Small intestine (tissue), 16 donors: ENCODE results near the gene IL31RA. TPM values are rescaled to one million over a fixed set of nuclear protein-coding genes. Genes with fewer than 3 reads are reported as not detected.
"Not testable (repeated sequence)": the region's sequence is repeated elsewhere in the genome, so short reads cannot be mapped to it uniquely, and the experiment has no call there.

ENCODE experiments used
- DNase-seq, 2 donors: peaks; one replicate each; pipeline versions ENCODE4 v3.0.0 to v3.0.0-alpha.2; 2013
- FAIRE-seq: peaks from 2 replicates; lab custom pipeline; 2012; peaks lifted over from hg19 to GRCh38; lab: Jason Lieb, UNC
- H3K27ac ChIP-seq, 3 donors: one replicate each; pipeline ENCODE4 v1.5.1; 2013; ENCODE audit warnings: low read length in 2 of 3, mild to moderate bottlenecking in 2 of 3, control low read depth in 1 of 3, inconsistent platforms in 1 of 3, low read depth in 1 of 3, moderate library complexity in 1 of 3
- H3K27me3 ChIP-seq, 3 donors: one replicate each; pipeline ENCODE4 v1.6.1; 2013; ENCODE audit warnings: low read length in 3 of 3, inconsistent platforms in 1 of 3; ENCODE audit not compliant: control insufficient read depth in 3 of 3, insufficient read depth in 3 of 3
- H3K36me3 ChIP-seq, 3 donors: one replicate each; pipeline ENCODE4 v1.6.1; 2013; ENCODE audit warnings: low read length in 3 of 3, inconsistent platforms in 1 of 3, low read depth in 1 of 3, mild to moderate bottlenecking in 1 of 3, moderate library complexity in 1 of 3; ENCODE audit not compliant: control insufficient read depth in 3 of 3, insufficient read depth in 2 of 3
- H3K4me1 ChIP-seq, 3 donors: one replicate each; pipeline ENCODE4 v1.6.1; 2013; ENCODE audit warnings: low read length in 2 of 3, inconsistent platforms in 1 of 3, low read depth in 1 of 3, mild to moderate bottlenecking in 1 of 3, moderate library complexity in 1 of 3; ENCODE audit not compliant: control insufficient read depth in 3 of 3, insufficient read depth in 2 of 3
- H3K4me3 ChIP-seq, 3 donors: one replicate each; pipeline ENCODE4 v1.5.1; 2013; ENCODE audit warnings: low read length in 3 of 3, control low read depth in 1 of 3, inconsistent platforms in 1 of 3, low read depth in 1 of 3, mild to moderate bottlenecking in 1 of 3, moderate library complexity in 1 of 3
- H3K9me3 ChIP-seq, 2 donors: one replicate each; pipeline ENCODE4 v1.6.1; 2013; ENCODE audit warnings: low read depth in 1 of 2, low read length in 1 of 2; ENCODE audit not compliant: control insufficient read depth in 2 of 2, insufficient read depth in 1 of 2
- WGBS, 3 donors: extraction: QIAGEN DNeasy Blood & Tissue Kit; methylation state at CpG; one replicate each; pipeline ENCODE4 v1.1.7; 2013; 5-methylcytosine and 5-hydroxymethylcytosine counted together
- long read RNA-seq, 10 donors: transcript quantifications; one replicate each; lab custom pipeline, GENCODE V29; 2026
- polyA plus RNA-seq, 4 donors: library from polyadenylated mRNA; stranded (reverse) in 3 of 4; unstranded in 1 of 4; fragments of 200-250 nt in 3 of 4; fragments of 120-200 nt in 1 of 4; gene quantifications; one replicate each; pipeline versions ENCODE4 v1.2.1 to v1.2.3, GENCODE V29; 2013
- donor health status: healthy with polysubstance abuse.
- donor health status: control.
- donor health status: control.
- donor health status: Bipolar disorder and iron deficiency.
- donor health status: healthy.

Gene IL31RA
- polyA plus RNA-seq: under 1 TPM in 2 of 4 donors, not detected in 2; 0.04 TPM
- long read RNA-seq, donor 1: 0 reads
- long read RNA-seq, donor 2: 0 reads
- long read RNA-seq, donor 3: 0 reads
- long read RNA-seq, donor 4: 0 reads
- long read RNA-seq, donor 5: 0 reads
- long read RNA-seq, donor 6: 0 reads
- long read RNA-seq, donor 7: 0 reads
- long read RNA-seq, donor 8: 0 reads
- long read RNA-seq, donor 9: 0 reads
- long read RNA-seq, donor 10, partial matches to known transcripts: 201 of 201 reads
- long read RNA-seq, donor 10, other reads (novel, unspliced or antisense): 0 of 201 reads

DNA sequence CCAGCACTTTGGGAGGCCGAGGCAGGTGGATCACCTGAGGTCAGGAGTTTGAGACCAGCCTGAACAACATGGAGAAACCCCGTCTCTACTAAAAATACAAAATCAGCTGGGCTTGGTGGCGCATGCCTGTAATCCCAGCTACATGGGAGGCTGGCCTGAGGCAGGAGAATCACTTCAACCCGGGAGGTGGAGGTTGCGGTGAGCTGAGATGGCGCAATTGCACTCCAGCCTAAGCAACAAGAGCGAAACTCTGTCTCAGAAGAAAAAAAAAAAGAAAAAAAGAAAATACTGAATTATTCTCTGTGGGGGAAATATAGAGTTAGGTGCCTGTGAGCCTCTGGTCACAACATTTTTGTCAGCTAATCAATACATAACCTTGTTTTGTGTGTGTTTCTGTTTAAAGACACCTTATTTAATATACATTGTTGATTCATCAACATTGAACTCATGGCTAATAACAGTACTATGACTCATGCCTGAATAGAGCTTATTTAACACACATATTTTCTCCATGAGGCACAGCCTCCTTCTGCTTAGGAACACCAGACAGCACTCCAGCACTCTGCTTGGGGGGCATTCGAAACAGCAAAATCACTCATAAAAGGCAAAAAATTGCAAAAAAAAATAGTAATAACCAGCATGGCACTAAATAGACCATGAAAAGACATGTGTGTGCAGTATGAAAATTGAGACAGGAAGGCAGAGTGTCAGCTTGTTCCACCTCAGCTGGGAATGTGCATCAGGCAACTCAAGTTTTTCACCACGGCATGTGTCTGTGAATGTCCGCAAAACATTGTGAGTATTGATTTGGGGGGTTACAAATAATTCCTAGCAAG lies at the start of gene IL31RA:
TSS of gene IL31RA (plus strand) at position 519 of the 836 bp plus-strand sequence. CDS start at position 733, 214 bp downstream.
- Histone ChIP-seq H3K27ac (no peak within 1 kb of the TSS), H3K4me3 (no peak within 1 kb of the TSS), H3K36me3 (no peaks in the 10 kb centered on the region), H3K9me3 (no peaks in the 10 kb centered on the region), H3K4me1 (no peaks in the 10 kb centered on the region), H3K27me3 (peaks cover 0 to 4% (median 0%) of the 10 kb centered on the region in 3 donors)
- no peak for DNase-seq
- 88 to 92% (median 91%) methylated on average over 10 of the region's 10 CpGs for WGBS, 3 donors
- no peak for FAIRE-seq

DNA sequence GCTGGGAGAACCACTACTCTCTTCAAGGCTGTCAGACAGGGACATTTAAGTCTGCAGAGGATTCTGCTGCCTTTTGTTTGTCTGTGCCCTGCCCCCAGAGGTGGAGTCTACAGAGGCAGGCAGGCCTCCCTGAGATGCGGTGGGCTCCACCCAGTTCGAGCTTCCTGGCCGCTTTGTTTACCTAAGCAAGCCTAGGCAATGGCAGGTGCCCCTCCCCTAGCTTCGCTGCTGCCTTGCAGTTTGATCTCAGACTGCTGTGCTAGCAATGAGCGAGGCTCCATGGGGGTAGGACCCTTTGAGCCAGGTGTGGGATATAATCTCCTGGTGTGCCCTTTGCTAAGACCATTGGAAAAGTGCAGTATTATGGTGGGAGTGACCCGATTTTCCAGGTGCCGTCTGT lies 42.3 kb upstream of the IL31RA start:
- not testable (repeated sequence) for H3K4me3 ChIP-seq, H3K27me3 ChIP-seq, H3K4me1 ChIP-seq, DNase-seq, H3K27ac ChIP-seq, H3K36me3 ChIP-seq, FAIRE-seq, H3K9me3 ChIP-seq
- 72 to 82% (median 75%) methylated on average over 7 of the region's 7 CpGs for WGBS, 3 donors

- not testable (repeated sequence) for H3K27ac ChIP-seq, FAIRE-seq, H3K27me3 ChIP-seq, H3K4me1 ChIP-seq, H3K36me3 ChIP-seq, DNase-seq, H3K4me3 ChIP-seq, H3K9me3 ChIP-seq
- WGBS, 3 donors: 68 to 76% (median 71%) methylated on average over 4 of the region's 4 CpGs
These were observed 35.2 kb upstream of the IL31RA start for GRCh38 chr5:55815939-55816338.

GRCh38 chr5:55816342-55816741 lies 34.8 kb upstream of the IL31RA start:
- Histone ChIP-seq H3K27ac (no peak overlapping the region), H3K27me3 (peaks cover 0 to 12% (median 0%) of the 10 kb centered on the region in 3 donors), H3K4me3 (no peak overlapping the region), H3K36me3 (no peaks in the 10 kb centered on the region), H3K4me1 (no peaks in the 10 kb centered on the region), H3K9me3 (no peaks in the 10 kb centered on the region)
- DNase-seq (no peak), FAIRE-seq (no peak)

GRCh38 chr5:55817030-55817429 lies 34.1 kb upstream of the IL31RA start:
- no peak for FAIRE-seq
- Histone ChIP-seq H3K9me3 (no peaks in the 10 kb centered on the region), H3K4me1 (peaks cover 0 to 3% (median 0%) of the 10 kb centered on the region in 3 donors), H3K36me3 (no peaks in the 10 kb centered on the region), H3K4me3 (no peak overlapping the region), H3K27me3 (peaks cover 0 to 19% (median 3%) of the 10 kb centered on the region in 3 donors), H3K27ac (no peak overlapping the region)
- DNase-seq: no peak
- 62 to 68% (median 65%) methylated on average over 2 of the region's 2 CpGs for WGBS, 3 donors

DNA sequence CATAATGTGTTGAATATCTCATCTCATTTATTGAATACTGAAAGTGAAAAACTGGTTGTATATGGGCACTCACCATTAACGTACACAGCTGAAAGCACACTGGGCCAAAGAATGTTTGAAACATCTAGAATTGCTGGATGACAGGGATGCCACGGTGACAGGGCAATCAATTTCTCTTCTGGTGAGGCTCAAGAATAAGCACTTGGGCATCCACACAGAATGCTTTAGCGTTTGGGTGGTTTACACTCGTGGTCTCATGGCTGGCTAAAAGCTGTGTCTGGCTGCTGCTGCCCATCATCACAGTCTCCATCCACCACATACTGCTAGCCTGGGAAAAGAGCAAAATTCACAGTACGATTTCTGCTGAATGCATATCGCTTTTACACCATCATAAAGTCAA lies 30.7 kb upstream of the IL31RA start:
- 53 to 67% (median 66%) methylated on average over 6 of the region's 6 CpGs for WGBS, 3 donors
- DNase-seq: no peak
- Histone ChIP-seq H3K4me1 (peaks cover 0 to 3% (median 0%) of the 10 kb centered on the region in 3 donors), H3K27ac (no peak overlapping the region), H3K9me3 (no peaks in the 10 kb centered on the region), H3K27me3 (peaks cover 0 to 22% (median 3%) of the 10 kb centered on the region in 3 donors), H3K4me3 (no peak overlapping the region), H3K36me3 (no peaks in the 10 kb centered on the region)
- no peak for FAIRE-seq

- no peak overlapping the region for H3K27ac ChIP-seq
- DNase-seq (peak in 1 of 2 donors; percentile 33), FAIRE-seq (no peak)
- H3K36me3 ChIP-seq: no peaks in the 10 kb centered on the region
- WGBS, 3 donors: 11 to 18% (median 14%) methylated on average over 27 to 45 of the region's 45 CpGs
- no peaks in the 10 kb centered on the region for H3K9me3 ChIP-seq
- peaks cover 0 to 22% (median 3%) of the 10 kb centered on the region in 3 donors for H3K27me3 ChIP-seq
- peaks cover 0 to 3% (median 0%) of the 10 kb centered on the region in 3 donors for H3K4me1 ChIP-seq
- H3K4me3 ChIP-seq: peak overlapping the region in 2 of 3 donors; percentile 8 to 14
These were observed 29.2 kb upstream of the IL31RA start for GRCh38 chr5:55821731-55822512.
